ENCODE results near the gene DPRX.

GRCh38 chr19:53670345-53670744 is 38.5 kb downstream of the DPRX start:
- TF ChIP-seq, protein P1, sequence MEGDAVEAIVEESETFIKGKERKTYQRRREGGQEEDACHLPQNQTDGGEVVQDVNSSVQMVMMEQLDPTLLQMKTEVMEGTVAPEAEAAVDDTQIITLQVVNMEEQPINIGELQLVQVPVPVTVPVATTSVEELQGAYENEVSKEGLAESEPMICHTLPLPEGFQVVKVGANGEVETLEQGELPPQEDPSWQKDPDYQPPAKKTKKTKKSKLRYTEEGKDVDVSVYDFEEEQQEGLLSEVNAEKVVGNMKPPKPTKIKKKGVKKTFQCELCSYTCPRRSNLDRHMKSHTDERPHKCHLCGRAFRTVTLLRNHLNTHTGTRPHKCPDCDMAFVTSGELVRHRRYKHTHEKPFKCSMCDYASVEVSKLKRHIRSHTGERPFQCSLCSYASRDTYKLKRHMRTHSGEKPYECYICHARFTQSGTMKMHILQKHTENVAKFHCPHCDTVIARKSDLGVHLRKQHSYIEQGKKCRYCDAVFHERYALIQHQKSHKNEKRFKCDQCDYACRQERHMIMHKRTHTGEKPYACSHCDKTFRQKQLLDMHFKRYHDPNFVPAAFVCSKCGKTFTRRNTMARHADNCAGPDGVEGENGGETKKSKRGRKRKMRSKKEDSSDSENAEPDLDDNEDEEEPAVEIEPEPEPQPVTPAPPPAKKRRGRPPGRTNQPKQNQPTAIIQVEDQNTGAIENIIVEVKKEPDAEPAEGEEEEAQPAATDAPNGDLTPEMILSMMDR (IDR thresholded peaks at IDR 0.05; ENCODE audit: extremely low read depth in 1 of 2, insufficient read depth in 1 of 2, low read depth in 1 of 2, low read length in 2 of 2): no peak
- TF ChIP-seq POLR2A (IDR thresholded peaks at IDR 0.05; ENCODE audit: low read depth, low read length) (no peak), EZH2 (IDR thresholded peaks at IDR 0.05; ENCODE audit: borderline replicate concordance, low read depth, low read length, severe bottlenecking) (no peak)

Measured in endothelial cell of umbilical vein (primary cell).